ENCODE measurements around the gene LIPA.

GRCh38 chr10:89266721-89267453 lies 15.3 kb upstream of the LIPA start:
- no peak for TF ChIP-seq CTCF (IDR thresholded peaks at IDR 0.05)
- no peak for TF ChIP-seq POLR2A (IDR thresholded peaks at IDR 0.05)
- no peak for TF ChIP-seq POLR2AphosphoS5 (IDR thresholded peaks at IDR 0.05; ENCODE audit: insufficient read depth in 1 of 2, low read depth in 1 of 2)

Data from vagina (tissue), 2 donors.